ENCODE data around the gene PRKN.

DNA sequence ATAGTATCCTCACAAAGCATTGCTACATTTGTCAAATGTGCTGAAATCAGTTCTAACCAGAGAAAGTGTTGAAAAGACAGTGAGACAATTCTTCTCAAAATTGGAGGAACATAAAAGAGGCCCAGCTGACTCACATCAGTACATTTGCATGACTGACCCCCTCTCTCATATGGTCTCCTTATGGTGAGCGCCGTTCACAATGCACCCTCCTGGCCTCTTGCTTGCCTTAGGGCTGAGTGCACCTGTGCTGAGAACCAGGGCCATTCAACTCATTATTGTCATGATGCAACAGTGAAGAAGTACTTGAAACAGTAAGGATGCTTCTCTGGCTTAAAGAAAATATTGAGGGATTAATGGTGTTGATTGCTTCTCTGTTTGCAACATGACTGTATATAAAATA lies 1078.5 kb downstream of the PRKN start:
- no peak for TF ChIP-seq CTCF (conservative IDR thresholded peaks at IDR 0.05)
- no peak for TF ChIP-seq ZFX (IDR thresholded peaks at IDR 0.05)

Data from C4-2B (cell line).